Fibroblast of the aortic adventitia (primary cell): Measurements from ENCODE around the gene FMN1. TPM values are rescaled to one million over a fixed set of nuclear protein-coding genes. Genes with fewer than 3 reads are reported as not detected.

Source experiments
- DNase-seq: peaks from one replicate; pipeline ENCODE4 v3.0.0-alpha.2; 2010; ENCODE audit warnings: low read depth
- H3K4me3 ChIP-seq: 2 replicates; pipeline ENCODE4 v1.5.1; 2011; ENCODE audit warnings: low read depth, mild to moderate bottlenecking, control low read depth, low read length, moderate library complexity
- CTCF ChIP-seq: IDR thresholded peaks from 2 replicates; pipeline ENCODE4 v1.5.1; 2011; ENCODE audit warnings: mild to moderate bottlenecking, low read length, control low read depth, inconsistent platforms; ENCODE audit not compliant: insufficient read depth
- total RNA-seq: library from RNA; depleted of rRNA; stranded (reverse); fragments of >200 nt; gene quantifications from 2 replicates; pipeline ENCODE4 v1.2.3, GENCODE V29; 2012; ENCODE audit warnings: low replicate concordance

Gene FMN1
- total RNA-seq, 1 donor: 1.1 TPM

GRCh38 chr15:33207646-33208045 is 13.1 kb upstream of the FMN1 start:
- DNase-seq: no peak
- TF ChIP-seq CTCF: no peak

GRCh38 chr15:33206366-33206765 is 11.9 kb upstream of the FMN1 start:
- no peak for TF ChIP-seq CTCF
- no peak for DNase-seq
- H3K4me3 ChIP-seq: no peak overlapping the region

More at GRCh38 chr15:33207646-33208045, 13.1 kb upstream of the FMN1 start:
- H3K4me3 ChIP-seq: no peak overlapping the region

DNA sequence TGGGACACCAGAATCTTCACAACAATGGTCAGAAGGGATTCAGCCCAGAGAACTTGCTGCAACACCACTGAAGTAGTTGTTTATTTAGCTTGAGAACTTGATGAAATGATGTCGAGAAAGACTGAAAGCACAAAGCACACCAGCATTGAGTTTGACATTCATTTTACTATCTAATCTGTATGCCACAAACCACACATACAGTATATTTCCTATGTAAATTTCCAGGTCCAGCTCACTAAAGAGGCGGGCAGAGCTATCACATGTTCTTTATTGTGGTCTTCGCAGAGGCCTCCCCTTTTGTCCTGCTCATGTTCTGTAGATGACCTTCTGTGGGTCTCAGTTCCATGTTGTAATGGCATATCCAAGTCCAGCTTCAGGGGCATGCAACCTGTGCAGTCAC is 10.4 kb upstream of the FMN1 start:
- H3K4me3 ChIP-seq: no peak overlapping the region

GRCh38 chr15:33204087-33204486 is 9.6 kb upstream of the FMN1 start:
- no peak overlapping the region for H3K4me3 ChIP-seq
- DNase-seq: no peak
- TF ChIP-seq CTCF: no peak

More for the DNA sequence above, 10.4 kb upstream of the FMN1 start:
- no peak for DNase-seq
- no peak for TF ChIP-seq CTCF

DNA sequence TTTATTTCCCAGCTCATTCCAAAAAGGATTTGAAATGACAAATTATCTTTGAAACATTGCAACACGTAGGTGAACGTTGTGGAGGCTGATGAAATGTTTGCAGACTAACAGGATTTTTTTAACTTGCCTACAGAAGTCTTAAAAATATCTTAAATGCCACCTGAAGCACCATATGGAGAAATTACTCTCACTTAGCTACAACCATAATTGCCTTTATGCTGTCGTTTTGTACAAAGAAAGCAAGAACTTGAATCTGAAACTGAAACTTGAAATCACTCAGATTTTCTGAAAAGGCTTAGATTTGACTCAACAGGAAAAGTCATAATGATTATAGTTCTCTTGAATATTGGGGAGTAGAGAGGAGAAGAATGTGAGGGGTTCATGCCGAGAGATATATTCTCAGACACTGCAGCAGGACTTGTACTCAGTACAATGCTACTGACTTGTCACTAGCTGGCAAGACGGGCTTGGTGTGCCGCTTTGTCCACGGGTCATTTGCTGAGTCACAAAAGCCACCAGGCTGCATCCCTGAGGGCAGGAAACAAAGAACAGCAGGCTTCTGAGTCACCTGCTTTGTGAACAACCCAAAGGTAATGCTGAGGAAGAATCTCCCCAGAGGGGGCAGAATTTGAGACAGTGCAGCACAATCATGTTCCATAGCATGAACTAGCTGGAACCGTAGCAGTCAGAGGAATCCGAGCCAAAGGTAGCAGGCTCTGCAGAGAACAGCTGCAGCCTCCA is 7.1 kb upstream of the FMN1 start:
- TF ChIP-seq CTCF: no peak
- peak overlapping the region; percentile 48 for H3K4me3 ChIP-seq
- DNase-seq: peak; percentile 16

GRCh38 chr15:33200903-33201302 is 6.4 kb upstream of the FMN1 start:
- no peak overlapping the region for H3K4me3 ChIP-seq
- no peak for TF ChIP-seq CTCF
- DNase-seq: no peak

DNA sequence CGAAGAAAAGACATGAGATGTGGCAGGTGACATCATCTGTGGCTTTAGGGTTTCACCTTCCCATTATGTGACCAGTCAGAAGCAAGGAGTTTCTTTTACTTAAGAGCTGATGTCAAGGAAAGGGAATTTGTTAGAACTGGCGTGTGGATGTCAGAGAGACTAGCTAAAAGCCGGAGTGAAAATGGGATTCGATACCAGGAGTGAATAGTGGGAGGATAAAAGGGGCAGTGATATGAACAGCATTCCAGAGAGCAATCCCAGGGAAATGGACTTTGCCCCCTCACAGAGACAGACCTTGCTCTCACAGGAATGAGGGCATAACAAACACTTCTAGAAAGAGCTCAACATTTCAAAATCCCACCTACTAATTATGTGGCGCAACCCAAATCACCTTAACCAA is 5.9 kb upstream of the FMN1 start:
- no peak for TF ChIP-seq CTCF
- no peak overlapping the region for H3K4me3 ChIP-seq
- DNase-seq: no peak
